Cardiac muscle cell (in vitro differentiated cells and primary cell): ENCODE measurements around the gene PITPNC1. TPM values are rescaled to one million over a fixed set of nuclear protein-coding genes. Genes with fewer than 3 reads are reported as not detected.
"Not testable (repeated sequence)": the region's sequence is repeated elsewhere in the genome, so short reads cannot be mapped to it uniquely, and the experiment has no call there.

ENCODE experiments used
- DNase-seq, 2 donors: peaks; one replicate each; pipeline versions ENCODE4 v3.0.0 to v3.0.0-alpha.2; 2010 to 2017; ENCODE audit warnings: low read depth in 1 of 2, low spot score in 1 of 2
- H3K27ac ChIP-seq: fragments of 200-600 bp; sonication (generic); 2 replicates; pipeline ENCODE4 v1.5.1; 2016
- H3K27me3 ChIP-seq: fragments of 200-600 bp; sonication (generic); 2 replicates; pipeline ENCODE4 v1.6.0; 2016; ENCODE audit warnings: control low read depth
- H3K36me3 ChIP-seq: fragments of 200-600 bp; sonication (generic); 2 replicates; pipeline ENCODE4 v1.5.1; 2016; ENCODE audit warnings: control low read depth
- H3K4me1 ChIP-seq: fragments of 200-600 bp; sonication (generic); 2 replicates; pipeline ENCODE4 v1.8.1; 2017; ENCODE audit warnings: low read depth, mild to moderate bottlenecking, mixed run types
- H3K4me3 ChIP-seq: fragments of 200-600 bp; sonication (generic); 2 replicates; pipeline ENCODE4 v1.5.1; 2016; ENCODE audit warnings: mild to moderate bottlenecking
- H3K9me3 ChIP-seq: fragments of 200-600 bp; sonication (generic); 2 replicates; pipeline ENCODE4 v1.5.1; 2017; ENCODE audit warnings: low read depth, mild to moderate bottlenecking, control low read depth
- CTCF ChIP-seq: IDR thresholded peaks from 2 replicates; pipeline ENCODE4 v1.5.1; 2012; ENCODE audit warnings: low read depth, mild to moderate bottlenecking, low read length
- polyA plus RNA-seq: library from polyadenylated mRNA; unstranded; fragments of >200 nt; fragmentation: Nextera tagmentation; extraction: Ambion mirVana; gene quantifications from 2 replicates; pipeline ENCODE4 v1.2.1, GENCODE V29; 2016
- total RNA-seq: library from RNA; depleted of rRNA; stranded (reverse); fragments of >200 nt; gene quantifications from 2 replicates; pipeline ENCODE4 v1.2.3, GENCODE V29; 2016

The PITPNC1 gene
- total and polyA plus RNA-seq, 2 experiments from 2014 or later = 4.8 to 5.7 TPM

DNA sequence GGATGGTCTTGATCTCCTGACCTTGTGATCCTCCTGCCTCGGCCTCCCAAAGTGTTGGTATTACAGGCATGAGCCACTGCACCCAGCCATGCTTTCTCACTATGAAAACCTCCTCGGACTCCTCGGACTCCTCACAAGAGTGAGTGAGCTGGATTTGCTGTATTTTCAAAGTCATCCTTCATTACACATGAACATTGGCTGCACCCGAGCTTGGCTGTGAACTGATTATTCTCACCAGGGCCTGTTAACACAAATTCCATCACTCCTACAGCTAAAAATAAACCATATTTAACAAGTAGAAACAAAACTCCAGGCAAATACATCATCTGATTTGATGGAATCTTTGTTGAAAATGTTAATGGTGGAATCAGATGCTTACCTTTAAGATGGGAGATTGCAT lies 50.3 kb downstream of the PITPNC1 start:
- Histone ChIP-seq H3K4me3 (no peak overlapping the region), H3K9me3 (no peaks in the 10 kb centered on the region), H3K36me3 (no peaks in the 10 kb centered on the region), H3K27me3 (no peaks in the 10 kb centered on the region), H3K27ac (no peak overlapping the region), H3K4me1 (peaks cover 5% of the 10 kb centered on the region)
- no peak for DNase-seq
- TF ChIP-seq CTCF = no peak

GRCh38 chr17:67430515-67430914 lies 53.4 kb downstream of the PITPNC1 start:
- DNase-seq, H3K9me3 ChIP-seq, H3K27ac ChIP-seq, H3K4me3 ChIP-seq, H3K36me3 ChIP-seq, H3K4me1 ChIP-seq, H3K27me3 ChIP-seq: not testable (repeated sequence)

GRCh38 chr17:67431249-67432015 lies 54.4 kb downstream of the PITPNC1 start:
- H3K36me3 ChIP-seq = no peaks in the 10 kb centered on the region
- peak overlapping the region; percentile 39 for H3K27ac ChIP-seq
- no peak for TF ChIP-seq CTCF
- H3K4me1 ChIP-seq = peaks cover 5% of the 10 kb centered on the region
- no peak overlapping the region for H3K4me3 ChIP-seq
- H3K27me3 ChIP-seq = no peaks in the 10 kb centered on the region
- no peaks in the 10 kb centered on the region for H3K9me3 ChIP-seq
- DNase-seq = peak in 1 of 2 donors; percentile 83

DNA sequence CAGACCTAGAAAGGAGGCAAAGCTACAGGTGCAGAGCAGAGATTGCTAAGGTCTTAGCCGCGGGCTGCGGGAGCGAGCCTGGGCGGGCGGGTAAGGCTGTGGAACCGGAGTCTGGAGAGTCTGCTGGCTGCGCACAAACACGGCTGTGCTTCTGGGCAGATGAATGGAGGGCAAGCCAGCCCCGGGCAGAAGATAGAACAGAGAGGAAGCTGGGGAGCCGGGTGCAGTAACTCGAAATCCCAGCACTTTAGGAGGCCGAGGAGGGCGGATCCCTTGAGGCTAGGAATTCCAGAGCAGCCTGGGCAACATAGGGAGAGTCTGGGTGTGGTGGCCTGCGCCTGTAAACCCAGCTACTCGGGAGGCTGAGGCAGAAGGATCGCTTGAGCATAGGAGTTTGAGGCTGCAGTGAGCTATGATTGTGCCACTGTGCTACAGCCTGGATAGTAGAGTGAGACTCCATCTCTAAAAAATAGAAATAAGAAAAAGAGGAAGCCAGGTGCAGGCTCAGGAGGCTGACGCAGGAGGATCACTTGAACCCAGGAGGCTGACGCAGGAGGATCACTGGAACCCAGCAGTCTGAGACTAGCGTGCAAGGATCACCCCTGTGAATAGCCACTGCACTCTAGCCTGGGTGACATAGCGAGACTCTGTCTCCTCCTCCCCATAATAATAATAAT lies 56.3 kb downstream of the PITPNC1 start:
- no peak for DNase-seq
- no peak overlapping the region for H3K27ac ChIP-seq
- TF ChIP-seq CTCF = no peak

GRCh38 chr17:67434061-67434525 lies 57.0 kb downstream of the PITPNC1 start:
- DNase-seq = peak in 1 of 2 donors; percentile 45
- no peak overlapping the region for H3K27ac ChIP-seq
- no peak for TF ChIP-seq CTCF

More for the DNA sequence above, 56.3 kb downstream of the PITPNC1 start:
- no peaks in the 10 kb centered on the region for H3K9me3 ChIP-seq
- peaks cover 5% of the 10 kb centered on the region for H3K4me1 ChIP-seq
- H3K27me3 ChIP-seq = no peaks in the 10 kb centered on the region
- no peak overlapping the region for H3K4me3 ChIP-seq
- H3K36me3 ChIP-seq = no peaks in the 10 kb centered on the region

DNA sequence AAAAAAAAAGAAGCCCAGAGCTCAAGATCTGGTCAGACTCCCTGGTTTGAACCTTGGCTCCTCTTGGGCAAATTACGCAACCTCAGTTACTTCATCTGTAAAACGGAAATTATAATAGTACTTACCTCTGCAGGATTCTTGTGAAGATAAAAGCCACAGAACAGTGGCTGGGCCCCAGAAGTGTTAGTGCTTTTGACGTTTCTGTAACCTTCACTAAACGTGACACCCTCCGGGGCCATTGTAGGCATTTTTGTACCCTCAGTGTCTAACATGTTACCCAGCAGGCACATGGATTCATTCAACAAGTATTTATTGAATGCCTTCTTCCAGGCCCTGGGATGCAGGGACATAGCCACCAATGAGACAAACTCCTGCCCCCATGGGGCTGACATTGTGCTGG lies 58.0 kb downstream of the PITPNC1 start:
- Histone ChIP-seq H3K4me1 (peaks cover 5% of the 10 kb centered on the region), H3K9me3 (no peaks in the 10 kb centered on the region), H3K36me3 (no peaks in the 10 kb centered on the region), H3K27me3 (no peaks in the 10 kb centered on the region), H3K4me3 (no peak overlapping the region), H3K27ac (no peak overlapping the region)
- peak in 1 of 2 donors; percentile 60 for DNase-seq
- no peak for TF ChIP-seq CTCF

More at GRCh38 chr17:67434061-67434525, 57.0 kb downstream of the PITPNC1 start:
- H3K27me3 ChIP-seq = no peaks in the 10 kb centered on the region
- no peaks in the 10 kb centered on the region for H3K9me3 ChIP-seq
- H3K4me1 ChIP-seq = peaks cover 5% of the 10 kb centered on the region
- no peak overlapping the region for H3K4me3 ChIP-seq
- H3K36me3 ChIP-seq = no peaks in the 10 kb centered on the region
